ENCODE results near the gene VWA3B.
"Not testable (repeated sequence)": the region's sequence is repeated elsewhere in the genome, so short reads cannot be mapped to it uniquely, and the experiment has no call there.

The VWA3B gene

DNA sequence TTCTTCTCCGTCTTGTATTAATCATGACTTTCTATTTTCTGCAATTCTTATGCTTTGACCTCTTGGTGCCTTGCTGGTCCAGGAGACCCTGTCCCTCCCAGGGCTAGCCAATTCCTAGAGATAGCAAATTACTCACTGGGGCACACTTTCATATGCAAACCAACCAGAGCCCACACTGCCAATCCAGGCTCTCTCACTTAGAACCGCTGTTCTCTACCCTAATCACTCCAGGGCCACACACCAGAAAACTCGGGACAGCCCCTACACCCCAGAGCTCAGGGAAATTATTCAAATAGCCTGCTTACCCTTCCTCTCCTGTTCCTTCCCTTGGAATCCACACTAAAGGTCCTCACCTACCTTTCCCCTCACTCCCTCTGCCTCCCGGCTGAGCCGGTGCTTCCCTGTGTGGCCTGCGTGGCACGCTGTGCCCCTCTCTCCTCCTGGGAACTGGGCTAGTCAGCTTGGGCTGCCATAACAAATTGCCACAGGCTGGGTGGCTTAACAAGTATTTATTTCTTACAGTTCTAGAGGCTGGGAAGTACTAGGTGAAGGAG is 41.7 kb downstream of the VWA3B start:
- H3K27ac ChIP-seq, result no peak overlapping the region
- no peak for DNase-seq (ENCODE audit: low read depth, low spot score)

DNA sequence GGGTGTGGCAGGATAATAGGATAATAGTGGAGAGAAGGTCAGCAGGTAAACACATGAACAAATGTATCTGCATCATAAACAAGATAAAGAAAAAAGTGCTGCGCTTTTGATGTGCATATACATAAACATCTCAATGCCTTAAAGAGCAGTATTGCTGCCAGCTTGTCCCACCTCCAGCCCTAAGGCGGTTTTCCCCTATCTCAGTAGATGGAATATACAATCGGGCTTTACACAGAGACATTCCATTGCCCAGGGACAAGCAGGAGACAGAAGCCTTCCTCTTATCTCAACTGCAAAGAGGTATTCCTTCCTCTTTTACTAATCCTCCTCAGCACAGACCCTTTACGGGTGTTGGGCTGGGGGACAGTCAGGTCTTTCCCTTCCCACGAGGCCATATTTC is 43.1 kb downstream of the VWA3B start:
- DNase-seq (ENCODE audit: low read depth, low spot score); H3K27ac ChIP-seq: not testable (repeated sequence)

DNA sequence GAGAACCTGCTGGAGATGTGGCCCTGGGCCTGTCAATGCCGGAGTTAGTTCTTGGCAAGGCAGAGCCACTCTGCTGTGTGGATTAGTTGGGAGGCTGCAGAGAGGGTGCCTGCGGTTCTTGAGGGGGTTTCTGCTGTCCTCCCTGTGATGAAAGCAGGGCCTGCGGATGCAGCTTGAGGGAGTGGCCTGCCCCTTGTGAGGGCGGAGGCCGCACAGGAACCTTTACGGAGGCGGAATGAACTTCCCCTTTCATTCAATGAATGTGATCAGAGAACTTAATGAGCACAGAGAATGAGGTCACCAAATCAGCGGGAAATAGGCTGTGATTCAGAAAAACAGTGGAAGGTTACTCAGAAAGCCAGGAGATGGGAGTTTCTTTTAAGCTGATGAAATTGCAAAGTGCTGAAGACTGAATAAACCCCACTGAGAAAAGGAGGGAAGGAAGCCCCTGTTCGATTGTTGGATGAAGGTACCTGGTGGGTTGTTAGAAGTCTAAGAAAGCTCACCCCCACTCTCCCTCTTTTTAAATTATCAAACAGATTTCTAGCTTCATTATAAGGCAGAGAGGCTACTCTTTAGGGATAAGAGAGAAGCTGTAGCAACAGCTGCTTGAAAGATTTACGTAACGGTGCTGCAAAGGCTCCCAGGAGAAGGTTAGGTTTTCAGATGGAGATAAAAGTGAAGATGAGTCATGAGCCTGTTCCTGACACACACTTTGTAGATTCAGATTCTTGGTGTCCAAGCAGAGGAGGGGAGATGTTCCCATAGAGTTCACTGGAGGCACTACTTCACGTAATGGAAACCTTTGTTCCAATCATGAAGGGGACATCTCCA is 47.4 kb downstream of the VWA3B start:
- H3K27ac ChIP-seq, result no peak overlapping the region
- no peak for DNase-seq (ENCODE audit: low read depth, low spot score)

DNA sequence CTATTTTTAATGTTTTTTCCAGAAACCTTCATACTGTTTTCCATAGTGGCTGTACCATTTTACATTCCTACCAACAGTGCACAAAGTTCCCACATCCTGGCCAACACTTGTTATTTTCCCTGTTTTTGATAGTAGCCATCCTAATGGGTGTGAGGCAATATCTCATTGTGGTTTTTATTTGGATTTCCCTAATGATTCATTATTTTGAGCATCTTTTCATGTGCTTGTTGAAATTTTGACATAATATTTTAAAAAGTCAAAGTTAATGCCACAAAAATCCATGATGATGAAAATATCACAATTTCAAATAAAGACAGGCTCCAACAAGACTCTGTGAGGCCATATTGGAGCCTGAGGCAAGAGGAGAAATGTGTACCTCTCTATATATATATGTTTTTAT is 50.2 kb downstream of the VWA3B start:
- H3K27ac ChIP-seq, result no peak overlapping the region
- no peak for DNase-seq (ENCODE audit: low read depth, low spot score)

DNA sequence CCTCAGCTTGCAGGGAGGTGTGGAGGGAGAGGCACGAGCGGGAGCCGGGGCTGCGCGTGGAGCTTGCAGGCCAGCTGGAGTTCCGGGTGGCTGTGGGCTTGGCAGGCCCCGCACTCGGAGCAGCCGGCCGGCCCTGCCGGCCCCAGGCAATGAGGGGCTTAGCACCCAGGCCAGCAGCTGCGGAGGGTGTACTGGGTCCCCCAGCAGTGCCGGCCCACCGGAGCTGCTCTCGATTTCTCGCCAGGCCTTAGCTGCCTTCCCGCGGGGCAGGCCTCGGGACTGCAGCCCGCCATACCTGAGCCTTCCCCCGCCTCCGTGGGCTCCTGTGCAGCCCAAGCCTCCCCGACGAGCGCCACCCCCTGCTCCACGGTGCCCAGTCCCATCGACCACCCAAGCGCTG is 52.0 kb downstream of the VWA3B start:
- H3K27ac ChIP-seq; DNase-seq (ENCODE audit: low read depth, low spot score): not testable (repeated sequence)

GRCh38 chr2:98140210-98140609 is 53.2 kb downstream of the VWA3B start:
- no peak for DNase-seq (ENCODE audit: low read depth, low spot score)
- H3K27ac ChIP-seq, result no peak overlapping the region

DNA sequence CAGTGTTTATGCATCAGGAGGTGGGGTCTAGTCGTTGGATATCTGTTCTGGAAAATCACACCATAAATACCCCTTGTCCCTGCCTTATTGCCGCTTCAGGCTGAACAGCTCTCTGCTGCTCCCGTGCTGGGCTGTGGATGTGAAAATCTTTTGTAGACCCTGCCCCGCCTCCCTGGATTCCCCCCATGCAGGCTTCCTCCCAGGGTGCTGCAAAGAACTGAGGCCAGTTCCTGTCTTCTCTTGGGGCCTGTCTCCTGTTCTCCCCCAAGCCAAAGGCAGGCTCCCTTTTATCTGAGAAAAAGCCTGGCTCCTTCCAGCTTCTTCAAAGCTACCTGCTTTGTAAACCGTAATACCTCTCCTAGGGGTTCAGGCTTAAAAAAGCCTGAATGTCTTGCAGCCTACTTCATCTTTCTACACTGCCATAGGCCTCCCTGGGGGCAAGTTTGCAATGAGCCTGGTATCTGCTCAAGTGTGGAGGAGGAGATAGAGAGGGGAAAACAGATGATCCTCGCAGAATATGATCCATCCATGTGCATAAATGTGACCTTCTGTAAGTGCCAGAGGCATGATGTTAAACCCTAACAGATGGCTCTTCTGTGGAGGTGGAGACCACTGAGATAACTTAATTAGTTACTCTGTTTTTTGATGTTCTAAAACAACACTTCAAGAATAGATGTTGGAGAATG is 55.3 kb downstream of the VWA3B start:
- no peak overlapping the region for H3K27ac ChIP-seq
- DNase-seq (ENCODE audit: low read depth, low spot score), result no peak

DNA sequence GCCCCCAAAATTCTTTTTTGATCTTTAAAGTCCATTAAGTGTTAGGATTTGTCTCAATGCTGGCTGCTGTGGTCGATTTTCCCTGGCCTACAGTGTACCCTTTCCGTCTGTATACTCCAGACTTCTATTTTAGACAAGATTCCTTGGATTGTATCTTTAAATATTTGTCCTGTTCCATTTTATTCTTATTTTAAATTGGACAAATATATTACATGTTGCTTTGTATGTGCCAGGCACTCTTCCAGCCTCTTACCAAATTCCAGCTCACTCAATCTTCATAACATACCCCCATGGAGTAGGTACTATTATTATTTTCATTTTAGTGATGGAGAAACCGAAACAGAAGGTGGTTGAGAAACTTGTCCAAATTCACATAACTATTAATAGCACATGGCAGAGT is 58.1 kb downstream of the VWA3B start:
- no peak overlapping the region for H3K27ac ChIP-seq
- DNase-seq (ENCODE audit: low read depth, low spot score), result no peak

DNA sequence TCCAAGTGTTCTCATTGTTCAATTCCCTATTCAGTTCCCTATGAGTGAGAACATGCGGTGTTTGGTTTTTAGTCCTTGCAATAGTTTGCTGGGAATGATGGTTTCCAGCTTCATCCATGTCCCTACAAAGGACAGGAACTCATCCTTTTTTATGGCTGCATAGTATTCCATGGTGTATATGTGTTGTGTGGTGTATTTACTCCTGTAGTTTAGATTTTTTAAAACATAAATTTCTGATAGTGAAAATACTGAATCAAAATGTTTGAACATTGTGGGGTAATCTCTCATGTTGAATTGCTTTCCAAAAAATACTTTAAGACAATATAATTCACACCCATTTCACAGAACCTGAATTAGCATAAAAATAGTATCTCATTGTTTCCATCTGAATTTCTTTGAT is 60.9 kb downstream of the VWA3B start:
- DNase-seq (ENCODE audit: low read depth, low spot score); H3K27ac ChIP-seq: not testable (repeated sequence)

DNA sequence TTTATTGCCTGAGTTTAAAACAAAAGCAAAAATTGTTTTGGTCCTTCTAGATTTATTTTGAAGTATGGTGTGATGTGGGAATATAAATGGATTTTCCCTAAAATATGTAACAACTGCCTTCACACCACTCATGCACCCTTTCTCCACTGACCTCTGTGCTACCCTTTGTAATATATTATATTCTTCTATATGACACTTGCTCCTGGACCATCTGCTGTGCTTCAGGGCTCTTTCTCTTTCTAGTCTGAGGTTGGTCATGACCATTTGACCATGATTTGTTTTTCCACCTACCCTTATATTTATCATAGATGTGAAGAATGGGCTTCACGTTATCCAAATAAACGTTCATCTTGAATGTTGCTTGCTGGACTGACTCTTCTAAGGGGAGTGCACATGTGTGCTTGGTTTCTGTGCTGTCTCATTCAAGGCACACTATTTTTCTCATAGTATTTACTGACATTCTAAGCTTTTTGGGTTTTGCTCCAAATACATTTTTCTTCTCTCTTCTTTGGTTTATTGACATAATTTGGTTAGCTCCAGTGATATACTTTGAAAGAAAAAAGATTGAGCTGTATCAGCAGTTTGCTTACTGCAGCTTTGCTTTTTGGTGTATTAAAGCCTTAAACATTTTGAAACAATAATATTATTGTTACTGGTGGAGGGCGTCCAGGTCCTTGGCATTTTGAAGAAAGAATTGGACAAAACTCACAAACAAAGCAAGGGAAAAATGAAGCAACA is 61.8 kb downstream of the VWA3B start:
- no peak overlapping the region for H3K27ac ChIP-seq
- DNase-seq (ENCODE audit: low read depth, low spot score), result no peak

DNA sequence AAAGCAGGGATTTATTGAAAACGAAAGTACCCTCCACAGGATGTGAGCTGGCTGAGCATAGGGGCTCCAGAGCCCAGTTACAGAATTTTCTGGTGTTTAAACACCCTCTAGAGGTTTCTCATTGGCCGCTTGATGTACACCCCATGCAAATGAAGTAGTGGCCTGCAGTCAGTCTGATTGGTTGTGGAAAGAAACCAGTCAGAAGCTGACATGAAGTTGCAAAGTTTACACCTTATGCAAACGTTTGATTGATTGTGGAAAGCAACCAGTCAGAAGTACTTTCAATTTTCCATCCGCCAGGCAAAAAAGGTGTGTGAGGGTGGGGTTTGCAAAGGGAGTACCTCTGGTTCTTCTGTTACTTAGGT is 62.3 kb downstream of the VWA3B start:
- no peak overlapping the region for H3K27ac ChIP-seq
- no peak for DNase-seq (ENCODE audit: low read depth, low spot score)

- no peak overlapping the region for H3K27ac ChIP-seq
- DNase-seq (ENCODE audit: low read depth, low spot score), result no peak
Observed at GRCh38 chr2:98153481-98153880, 66.5 kb downstream of the VWA3B start.

DNA sequence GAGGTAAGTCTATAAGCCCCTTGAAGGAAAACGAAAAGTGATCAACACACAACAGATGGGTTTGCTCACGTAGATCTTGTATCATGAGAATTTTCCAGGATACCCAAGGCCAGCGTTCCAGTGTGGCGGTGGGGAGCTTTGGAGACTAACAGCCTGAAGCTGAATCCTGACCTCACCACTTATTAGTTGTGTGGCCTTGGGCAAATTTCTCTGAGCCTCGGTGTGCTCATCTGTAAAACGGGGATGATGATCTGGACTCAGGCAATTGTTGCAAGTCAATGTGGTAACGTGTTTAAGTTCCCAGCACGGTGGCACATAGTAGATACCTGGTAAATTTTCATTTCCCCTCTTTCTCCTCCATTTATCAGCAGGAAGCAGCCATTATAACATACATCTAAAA is 68.3 kb downstream of the VWA3B start:
- DNase-seq (ENCODE audit: low read depth, low spot score), result no peak
- no peak overlapping the region for H3K27ac ChIP-seq

DNA sequence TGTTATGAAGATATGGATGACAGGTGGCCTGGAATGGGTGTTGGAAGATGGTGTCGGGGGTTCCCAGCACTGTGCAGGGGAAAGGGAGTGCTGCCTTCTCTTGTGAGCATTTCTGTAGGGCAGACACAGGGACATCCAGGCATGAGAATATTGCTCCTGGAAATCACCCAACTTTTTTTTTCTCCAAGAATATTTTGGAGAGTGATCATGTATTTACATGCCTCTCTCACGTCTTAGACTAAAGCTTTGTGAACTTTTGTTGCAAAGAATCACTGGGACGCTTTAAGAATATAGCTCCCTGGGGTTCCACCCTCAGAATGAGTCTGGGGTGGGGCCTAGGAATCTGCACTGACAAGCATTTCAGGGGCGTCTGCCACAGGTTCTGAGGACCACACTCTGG is 68.7 kb downstream of the VWA3B start:
- no peak for DNase-seq (ENCODE audit: low read depth, low spot score)
- H3K27ac ChIP-seq, result no peak overlapping the region

GRCh38 chr2:98156304-98156703 is 69.3 kb downstream of the VWA3B start:
- no peak for DNase-seq (ENCODE audit: low read depth, low spot score)
- H3K27ac ChIP-seq, result no peak overlapping the region

GRCh38 chr2:98157557-98157956 is 70.6 kb downstream of the VWA3B start:
- no peak overlapping the region for H3K27ac ChIP-seq
- no peak for DNase-seq (ENCODE audit: low read depth, low spot score)

- H3K27ac ChIP-seq, result no peak overlapping the region
- DNase-seq (ENCODE audit: low read depth, low spot score), result no peak
Observed at GRCh38 chr2:98158305-98158704, 71.3 kb downstream of the VWA3B start.

DNA sequence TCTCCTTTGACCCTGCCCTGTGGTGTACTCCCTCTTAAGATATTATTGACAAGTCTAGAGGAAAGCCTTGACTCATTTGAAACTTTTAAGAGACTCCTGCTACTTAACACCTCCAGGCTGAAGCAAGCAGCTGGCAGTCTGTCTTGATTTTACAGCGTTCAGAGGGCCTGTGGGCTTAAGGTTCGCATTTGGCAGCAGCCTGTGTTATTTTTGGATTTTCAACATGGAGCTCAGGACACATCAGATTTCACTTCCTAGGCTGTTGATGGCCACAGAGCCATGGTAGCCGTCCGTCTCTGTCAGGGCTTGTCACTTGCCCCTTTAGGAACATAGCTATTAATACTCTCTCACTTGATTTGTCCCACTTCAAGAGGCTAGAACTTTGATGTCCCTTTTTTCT is 73.6 kb downstream of the VWA3B start:
- no peak overlapping the region for H3K27ac ChIP-seq
- no peak for DNase-seq (ENCODE audit: low read depth, low spot score)

DNA sequence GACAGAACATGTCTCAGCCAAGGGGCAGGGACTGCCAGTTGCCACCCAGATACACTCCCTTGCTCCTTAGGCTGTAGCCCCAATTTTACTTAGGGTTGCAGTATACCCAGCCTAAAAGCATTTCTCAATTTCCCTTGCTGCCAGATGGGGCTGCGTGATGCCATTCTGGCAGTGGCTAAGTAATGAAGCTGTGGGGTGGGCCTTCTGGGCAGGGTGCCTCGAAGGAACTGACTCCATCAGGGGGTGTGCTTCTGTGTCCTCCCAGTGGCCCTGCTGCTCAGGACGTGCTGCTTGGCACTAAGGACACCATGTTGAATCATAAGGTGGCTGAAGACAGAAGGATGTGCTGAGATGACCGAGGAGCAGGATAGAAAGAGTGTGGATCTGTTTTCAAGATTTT is 74.2 kb downstream of the VWA3B start:
- DNase-seq (ENCODE audit: low read depth, low spot score), result no peak
- no peak overlapping the region for H3K27ac ChIP-seq

DNA sequence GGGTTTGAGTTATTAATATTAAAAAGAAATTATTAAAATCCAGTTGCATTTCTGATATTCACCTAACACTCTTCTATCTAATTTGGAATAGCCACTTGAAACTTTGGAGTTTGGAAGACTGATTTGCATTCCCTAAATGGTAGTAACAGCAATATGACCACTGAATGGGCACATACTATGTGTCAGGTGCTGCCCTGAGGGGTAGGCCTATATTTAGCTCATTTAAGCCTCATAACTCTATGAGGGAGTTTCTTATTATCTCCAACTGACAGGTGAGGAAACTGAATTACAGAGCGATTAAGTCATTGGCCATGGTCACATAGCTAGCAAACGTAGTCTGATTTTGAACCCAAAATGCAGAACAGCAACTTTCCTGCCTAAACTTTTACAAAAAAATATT is 77.3 kb downstream of the VWA3B start:
- DNase-seq (ENCODE audit: low read depth, low spot score), result no peak
- no peak overlapping the region for H3K27ac ChIP-seq

- no peak for DNase-seq (ENCODE audit: low read depth, low spot score)
Observed at GRCh38 chr2:98165516-98166071, 78.6 kb downstream of the VWA3B start.

More at GRCh38 chr2:98165516-98166071, 78.6 kb downstream of the VWA3B start:
- H3K27ac ChIP-seq, result no peak overlapping the region
